HCT116 (cell line): ENCODE measurements around the gene POLH. TPM values are rescaled to one million over a fixed set of nuclear protein-coding genes. Genes with fewer than 3 reads are reported as not detected.

Experiments used
- ATAC-seq: fragments of 200-7000 bp; cut with Tn5 transposase; 2 replicates; pipeline ENCODE4 v1.9.1; 2020; ENCODE audit warnings: mild to moderate bottlenecking, moderate library complexity
- BruUV-seq: library from RNA; stranded (reverse); fragments of 400-500 nt; replicated peaks from 2 replicates; lab custom pipeline; 2021; lab: Mats Ljungman, UMichigan
- CTCF ChIA-PET: fragments of 300-600 bp; sonication (Branson Sonifier 250); formaldehyde crosslinking; loops from one replicate; lab custom pipeline; 2021; ENCODE audit warnings: antibody characterized with exemption; lab: Charles Lee
- POLR2A ChIA-PET: fragments of 300-600, 350-600 bp; sonication (Branson Sonifier 250); formaldehyde crosslinking; loops from one replicate; lab custom pipeline; 2021; ENCODE audit warnings: antibody characterized with exemption; lab: Charles Lee
- RAD21 ChIA-PET, 2 experiments: fragments of 300-600 bp; sonication (Branson Sonifier 250); formaldehyde crosslinking; loops; one replicate each; lab custom pipeline; 2023; ENCODE audit warnings: low total read pairs in 2 of 2; ENCODE audit not compliant: uncharacterized antibody in 2 of 2, unreplicated experiment in 2 of 2, low non-redundant PET in 1 of 2; lab: Charles Lee
- DNase-seq: peaks from one replicate; pipeline ENCODE4 v3.0.0-alpha.2; 2010; ENCODE audit warnings: low read depth, low spot score
- H2AFZ ChIP-seq: fragments of 200-600 bp; shearing (Covaris generic), sonication (generic); 2 replicates; pipeline ENCODE4 v1.6.1; 2017; ENCODE audit warnings: low read depth, mixed run types, mixed read lengths, antibody characterized with exemption, low read length; ENCODE audit not compliant: poor library complexity, severe bottlenecking
- H3K27ac ChIP-seq: 2 replicates; pipeline ENCODE4 v1.5.1; 2012; ENCODE audit warnings: low read depth, low read length
- H3K27me3 ChIP-seq: fragments of 200-600 bp; sonication (generic); 2 replicates; pipeline ENCODE4 v1.6.1; 2016; ENCODE audit warnings: mixed run types, low read length, mixed read lengths; ENCODE audit not compliant: insufficient read depth
- H3K36me3 ChIP-seq, 2 experiments: fragments of 200-500 bp in 1 of 2; fragments of 200-600 bp in 1 of 2; sonication (Bioruptor generic) in 1 of 2; sonication (generic) in 1 of 2; 2 replicates each; pipeline versions ENCODE4 v1.5.1 to v1.6.1; 2014 to 2016; ENCODE audit warnings: low read length in 2 of 2, inconsistent platforms in 1 of 2, mixed read lengths in 1 of 2, mixed run types in 1 of 2; ENCODE audit not compliant: insufficient read depth in 2 of 2, control insufficient read depth in 1 of 2
- H3K4me1 ChIP-seq, 2 experiments: fragments of 200-600 bp in 1 of 2; sonication (generic) in 1 of 2; 2 replicates each; pipeline versions ENCODE4 v1.5.1 to v1.6.1; 2012 to 2017; ENCODE audit warnings: low read length in 2 of 2, inconsistent platforms in 1 of 2, mild to moderate bottlenecking in 1 of 2, mixed read lengths in 1 of 2, mixed run types in 1 of 2, moderate library complexity in 1 of 2; ENCODE audit not compliant: insufficient read depth in 2 of 2, control insufficient read depth in 1 of 2
- H3K4me2 ChIP-seq: fragments of 200-600 bp; sonication (generic); 2 replicates; pipeline ENCODE4 v1.6.1; 2017; ENCODE audit warnings: mixed run types, low read length, mixed read lengths
- H3K4me3 ChIP-seq, 2 experiments: fragments of 200-600 bp in 1 of 2; sonication (generic) in 1 of 2; replicated peaks in 1 of 2; 2 replicates each; pipeline ENCODE4 v1.5.1; 2011 to 2016; ENCODE audit warnings: low read length in 2 of 2, control low read depth in 1 of 2, low read depth in 1 of 2, mild to moderate bottlenecking in 1 of 2, mixed read lengths in 1 of 2, mixed run types in 1 of 2
- H3K79me2 ChIP-seq: fragments of 200-600 bp; sonication (generic); 2 replicates; pipeline ENCODE4 v1.6.1; 2017; ENCODE audit warnings: mild to moderate bottlenecking, mixed run types, low read length, moderate library complexity, mixed read lengths; ENCODE audit not compliant: insufficient read depth
- H3K9ac ChIP-seq: fragments of 200-600 bp; sonication (generic); 2 replicates; pipeline ENCODE4 v1.6.1; 2016; ENCODE audit warnings: low read length, mixed read lengths
- H3K9me2 ChIP-seq: fragments of 200-600 bp; sonication (generic), shearing (Covaris generic); 2 replicates; pipeline ENCODE4 v1.6.1; 2017; ENCODE audit warnings: mixed run types, mild to moderate bottlenecking, moderate library complexity; ENCODE audit not compliant: insufficient read depth
- H3K9me3 ChIP-seq, 2 experiments: fragments of 200-500 bp in 1 of 2; fragments of 200-600 bp in 1 of 2; sonication (Bioruptor generic) in 1 of 2; sonication (generic) in 1 of 2; 2 replicates each; pipeline ENCODE4 v1.6.1; 2014 to 2017; ENCODE audit warnings: low read length in 2 of 2, mixed read lengths in 2 of 2, inconsistent platforms in 1 of 2, low read depth in 1 of 2, mild to moderate bottlenecking in 1 of 2, mixed run types in 1 of 2, moderate library complexity in 1 of 2; ENCODE audit not compliant: control insufficient read depth in 1 of 2, insufficient read depth in 1 of 2
- H4K20me1 ChIP-seq: fragments of 200-600 bp; sonication (generic), shearing (Covaris generic); 2 replicates; pipeline ENCODE4 v1.6.1; 2017; ENCODE audit warnings: mixed run types, mild to moderate bottlenecking, moderate library complexity; ENCODE audit not compliant: insufficient read depth
- CEBPB ChIP-seq: IDR thresholded peaks from 2 replicates; pipeline ENCODE4 v1.6.1; 2012; ENCODE audit warnings: low read depth
- EZH2phosphoT487 ChIP-seq: fragments of 200-600 bp; IDR thresholded peaks from 2 replicates; pipeline ENCODE4 v1.6.1; 2018; ENCODE audit warnings: antibody characterized with exemption, borderline replicate concordance
- SIN3A ChIP-seq: IDR thresholded peaks from 2 replicates; pipeline ENCODE4 v1.6.1; 2012; ENCODE audit warnings: low read depth
- SRF ChIP-seq: IDR thresholded peaks from 2 replicates; pipeline ENCODE4 v1.6.1; 2012; ENCODE audit warnings: low read depth
- TCF7L2 ChIP-seq: IDR thresholded peaks from 2 replicates; pipeline ENCODE4 v1.7.0; 2011; ENCODE audit warnings: borderline replicate concordance, inconsistent platforms; ENCODE audit not compliant: insufficient read depth, insufficient read length; ENCODE audit errors: extremely low read depth
- intact Hi-C: fragments of 100-400 bp; cut with micrococcal nuclease; formaldehyde crosslinking; loops from 2 replicates; pipeline ENCODE4 v1.10.0; 2022
- total RNA-seq: library from RNA; stranded (reverse); gene quantifications from one replicate; pipeline ENCODE4 v1.2.1, GENCODE V29; 2021; ENCODE audit not compliant: unreplicated experiment
- TF ChIP-seq, protein P1 (sequence below), 3 experiments: fragments of 200-600 bp in 1 of 3; sonication (generic) in 1 of 3; IDR thresholded peaks in 2 of 3; conservative IDR thresholded peaks in 1 of 3; 2 replicates each; pipeline ENCODE4 v1.5.1; 2012 to 2017; ENCODE audit warnings: low read depth in 2 of 3, low read length in 2 of 3, antibody characterized with exemption in 1 of 3, borderline replicate concordance in 1 of 3, control low read depth in 1 of 3, mild to moderate bottlenecking in 1 of 3, mixed read lengths in 1 of 3, mixed run types in 1 of 3, moderate library complexity in 1 of 3; ENCODE audit not compliant: insufficient read depth in 1 of 3
- TF ChIP-seq, protein P2 (sequence below): IDR thresholded peaks from 2 replicates; pipeline ENCODE4 v1.6.1; 2012
- TF ChIP-seq, protein P3 (sequence below): IDR thresholded peaks from 2 replicates; pipeline ENCODE4 v1.6.1; 2012

Gene POLH
- total RNA-seq, 1 experiment from 2014 or later: 20.6 TPM

DNA sequence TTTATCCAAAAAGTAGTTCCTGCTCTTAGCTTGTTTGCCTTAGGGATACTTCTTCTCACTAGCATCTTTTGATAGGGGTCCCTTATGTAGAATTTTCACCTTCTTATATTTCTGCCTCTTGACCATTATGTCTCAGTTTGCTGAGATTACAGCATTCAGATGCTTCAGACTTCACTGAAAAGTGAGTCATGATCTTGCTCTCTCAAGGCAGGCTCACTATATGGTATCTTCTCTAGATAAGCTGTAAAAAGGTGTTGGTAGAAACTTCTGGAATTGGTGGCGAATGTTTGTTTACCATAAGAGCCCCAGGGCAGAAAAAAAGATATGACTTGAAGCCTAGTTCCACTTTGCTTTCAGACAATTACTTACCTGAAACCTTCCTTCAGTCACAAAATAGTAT lies 33.4 kb downstream of the POLH start:
- ChIA-PET RAD21 (no interaction called here), CTCF (no interaction called here), POLR2A (no interaction called here)
- H3K27ac ChIP-seq: no peak overlapping the region
- H3K9me2 ChIP-seq: no peaks in the 10 kb centered on the region
- no peak overlapping the region for H3K4me2 ChIP-seq
- ATAC-seq (no peak), DNase-seq (no peak)
- H3K4me3 ChIP-seq: no peak overlapping the region
- TF ChIP-seq, protein P1, sequence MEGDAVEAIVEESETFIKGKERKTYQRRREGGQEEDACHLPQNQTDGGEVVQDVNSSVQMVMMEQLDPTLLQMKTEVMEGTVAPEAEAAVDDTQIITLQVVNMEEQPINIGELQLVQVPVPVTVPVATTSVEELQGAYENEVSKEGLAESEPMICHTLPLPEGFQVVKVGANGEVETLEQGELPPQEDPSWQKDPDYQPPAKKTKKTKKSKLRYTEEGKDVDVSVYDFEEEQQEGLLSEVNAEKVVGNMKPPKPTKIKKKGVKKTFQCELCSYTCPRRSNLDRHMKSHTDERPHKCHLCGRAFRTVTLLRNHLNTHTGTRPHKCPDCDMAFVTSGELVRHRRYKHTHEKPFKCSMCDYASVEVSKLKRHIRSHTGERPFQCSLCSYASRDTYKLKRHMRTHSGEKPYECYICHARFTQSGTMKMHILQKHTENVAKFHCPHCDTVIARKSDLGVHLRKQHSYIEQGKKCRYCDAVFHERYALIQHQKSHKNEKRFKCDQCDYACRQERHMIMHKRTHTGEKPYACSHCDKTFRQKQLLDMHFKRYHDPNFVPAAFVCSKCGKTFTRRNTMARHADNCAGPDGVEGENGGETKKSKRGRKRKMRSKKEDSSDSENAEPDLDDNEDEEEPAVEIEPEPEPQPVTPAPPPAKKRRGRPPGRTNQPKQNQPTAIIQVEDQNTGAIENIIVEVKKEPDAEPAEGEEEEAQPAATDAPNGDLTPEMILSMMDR (IDR thresholded peaks at IDR 0.05 in 2 of 3, conservative IDR thresholded peaks at IDR 0.05 in 1 of 3; ENCODE audit: borderline replicate concordance in 1 of 3, insufficient read depth in 1 of 3, low read depth in 2 of 3, low read length in 2 of 3): no peak
- TF ChIP-seq SIN3A: no peak
- TF ChIP-seq EZH2phosphoT487: no peak
- TF ChIP-seq SRF: no peak
- TF ChIP-seq, protein P2, sequence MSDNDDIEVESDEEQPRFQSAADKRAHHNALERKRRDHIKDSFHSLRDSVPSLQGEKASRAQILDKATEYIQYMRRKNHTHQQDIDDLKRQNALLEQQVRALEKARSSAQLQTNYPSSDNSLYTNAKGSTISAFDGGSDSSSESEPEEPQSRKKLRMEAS: no peak
- TF ChIP-seq TCF7L2: no peak
- TF ChIP-seq, protein P3, sequence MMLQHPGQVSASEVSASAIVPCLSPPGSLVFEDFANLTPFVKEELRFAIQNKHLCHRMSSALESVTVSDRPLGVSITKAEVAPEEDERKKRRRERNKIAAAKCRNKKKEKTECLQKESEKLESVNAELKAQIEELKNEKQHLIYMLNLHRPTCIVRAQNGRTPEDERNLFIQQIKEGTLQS: no peak
- no peak for TF ChIP-seq CEBPB
- no peaks in the 10 kb centered on the region for H3K27me3 ChIP-seq
- intact Hi-C loops: no loop called here
- no peak overlapping the region for H2AFZ ChIP-seq
- peaks cover 0 to 5% of the 10 kb centered on the region in 2 experiments; a peak in 1 of 4 replicates for H3K4me1 ChIP-seq
- peaks cover 19 to 21% of the 10 kb centered on the region in 2 experiments; a peak in 3 of 4 replicates for H3K36me3 ChIP-seq
- no peaks in the 10 kb centered on the region for H3K9me3 ChIP-seq
- no peak overlapping the region for H3K9ac ChIP-seq
- H3K79me2 ChIP-seq: no peaks in the 10 kb centered on the region
- no TSS peak for BruUV-seq
- no peaks in the 10 kb centered on the region for H4K20me1 ChIP-seq
